H1 (cell line): ENCODE results near the gene HIPK1. TPM values are rescaled to one million over a fixed set of nuclear protein-coding genes. Genes with fewer than 3 reads are reported as not detected.

Experiments used
- CTCF ChIA-PET: fragments of 300-600 bp; sonication (Branson Sonifier 250); formaldehyde crosslinking; loops from one replicate; lab custom pipeline; 2021; ENCODE audit not compliant: partially characterized antibody; lab: Charles Lee
- POLR2A ChIA-PET: fragments of 300-600 bp; sonication (Branson Sonifier 250); formaldehyde crosslinking; loops from one replicate; lab custom pipeline; 2021; ENCODE audit warnings: inconsistent platforms; ENCODE audit not compliant: partially characterized antibody; lab: Charles Lee
- DNase-seq, 2 experiments: peaks; one replicate each; pipeline versions ENCODE4 v3.0.0 to v3.0.0-alpha.2; 2010 to 2022; ENCODE audit warnings: low spot score in 2 of 2, low read depth in 1 of 2, mixed read lengths in 1 of 2
- FAIRE-seq: peaks from 2 replicates; lab custom pipeline; 2011; peaks lifted over from hg19 to GRCh38; lab: Jason Lieb, UNC
- H2AFZ ChIP-seq: 2 replicates; pipeline ENCODE4 v1.8.1; 2012; ENCODE audit warnings: low read length, inconsistent platforms
- H2AK5ac ChIP-seq: 2 replicates; pipeline ENCODE4 v1.6.1; 2013; ENCODE audit warnings: low read depth, low read length
- H2BK120ac ChIP-seq: replicated peaks from 2 replicates; pipeline ENCODE3; 2013; ENCODE audit warnings: low read depth, low read length, inconsistent platforms
- H2BK12ac ChIP-seq: 2 replicates; pipeline ENCODE4 v1.6.1; 2013; ENCODE audit warnings: low read depth, low read length
- H2BK15ac ChIP-seq: 2 replicates; pipeline ENCODE4 v1.6.1; 2013; ENCODE audit warnings: low read length
- H2BK20ac ChIP-seq: 2 replicates; pipeline ENCODE4 v1.6.1; 2013; ENCODE audit warnings: low read length
- H2BK5ac ChIP-seq: 2 replicates; pipeline ENCODE4 v1.6.1; 2013; ENCODE audit warnings: low read depth, low read length
- H3K14ac ChIP-seq: 2 replicates; pipeline ENCODE4 v1.6.1; 2013; ENCODE audit warnings: inconsistent platforms; ENCODE audit not compliant: insufficient read length
- H3K18ac ChIP-seq: 2 replicates; pipeline ENCODE4 v1.6.1; 2013; ENCODE audit warnings: low read length; ENCODE audit errors: extremely low read depth
- H3K23ac ChIP-seq: 2 replicates; pipeline ENCODE4 v1.6.1; 2013; ENCODE audit warnings: inconsistent platforms; ENCODE audit not compliant: insufficient read length
- H3K23me2 ChIP-seq: 2 replicates; pipeline ENCODE4 v1.6.1; 2013; ENCODE audit warnings: low read depth, low read length
- H3K27ac ChIP-seq: 2 replicates; pipeline ENCODE4 v1.6.1; 2011; ENCODE audit warnings: low read depth, low read length, inconsistent platforms
- H3K27me3 ChIP-seq, 4 experiments: replicated peaks in 1 of 4; 1 replicate in 1 of 4; 2 replicates in 3 of 4; pipeline versions ENCODE4 v1.6.1 to v1.8.1; 2011 to 2013; ENCODE audit warnings: low read length in 3 of 4, mild to moderate bottlenecking in 3 of 4, inconsistent platforms in 2 of 4, mixed read lengths in 2 of 4, moderate library complexity in 1 of 4; ENCODE audit not compliant: control insufficient read depth in 3 of 4, insufficient read depth in 3 of 4; ENCODE audit errors: extremely low read depth in 1 of 4
- H3K36me3 ChIP-seq, 4 experiments: 2 replicates each; pipeline versions ENCODE4 v1.6.1 to v1.8.1; 2011 to 2013; ENCODE audit warnings: mild to moderate bottlenecking in 4 of 4, low read length in 3 of 4, moderate library complexity in 2 of 4, control low read depth in 1 of 4, inconsistent platforms in 1 of 4; ENCODE audit not compliant: insufficient read depth in 4 of 4, control insufficient read depth in 2 of 4
- H3K4ac ChIP-seq: replicated peaks from 2 replicates; pipeline ENCODE3; 2013; ENCODE audit warnings: low read length, low read depth, mixed read lengths, inconsistent platforms; ENCODE audit not compliant: insufficient read length
- H3K4me1 ChIP-seq, 4 experiments: replicated peaks in 1 of 4; 1 replicate in 1 of 4; 2 replicates in 3 of 4; pipeline versions ENCODE4 v1.6.1 to v1.8.1; 2011 to 2013; ENCODE audit warnings: low read length in 3 of 4, inconsistent platforms in 2 of 4, mixed read lengths in 1 of 4; ENCODE audit not compliant: insufficient read depth in 4 of 4, control insufficient read depth in 3 of 4
- H3K4me2 ChIP-seq, 2 experiments: 2 replicates each; pipeline versions ENCODE4 v1.6.1 to v1.8.1; 2011 to 2013; ENCODE audit warnings: low read depth in 2 of 2, low read length in 2 of 2, control low read depth in 1 of 2, inconsistent platforms in 1 of 2, mild to moderate bottlenecking in 1 of 2; ENCODE audit not compliant: insufficient read depth in 1 of 2
- H3K4me3 ChIP-seq, 4 experiments: fragments of 200-600, 300-600 bp in 1 of 4; sonication (generic), shearing (Covaris generic), sonication (Bioruptor Twin) in 1 of 4; 2 replicates each; pipeline versions ENCODE4 v1.5.1 to v1.8.1; 2011 to 2016; ENCODE audit warnings: low read length in 4 of 4, low read depth in 3 of 4, control low read depth in 2 of 4, inconsistent platforms in 2 of 4, mild to moderate bottlenecking in 2 of 4, mixed read lengths in 1 of 4, moderate library complexity in 1 of 4; ENCODE audit not compliant: insufficient read depth in 2 of 4; ENCODE audit errors: extremely low read depth in 1 of 4
- H3K56ac ChIP-seq: replicated peaks from 2 replicates; pipeline ENCODE3; 2013; ENCODE audit warnings: low read depth, mild to moderate bottlenecking, mixed read lengths, low read length, inconsistent platforms; ENCODE audit not compliant: insufficient read length
- H3K79me1 ChIP-seq: 2 replicates; pipeline ENCODE4 v1.6.1; 2013; ENCODE audit warnings: low read depth, low read length, control low read depth
- H3K79me2 ChIP-seq, 2 experiments: 2 replicates each; pipeline versions ENCODE4 v1.6.1 to v1.8.1; 2012 to 2013; ENCODE audit warnings: low read length in 2 of 2, mild to moderate bottlenecking in 2 of 2, inconsistent platforms in 1 of 2; ENCODE audit not compliant: insufficient read depth in 2 of 2, control insufficient read depth in 1 of 2
- H3K9ac ChIP-seq, 4 experiments: replicated peaks in 1 of 4; 1 replicate in 1 of 4; 2 replicates in 3 of 4; pipeline versions ENCODE4 v1.6.1 to v1.8.1; 2011 to 2013; ENCODE audit warnings: low read depth in 3 of 4, low read length in 3 of 4, control low read depth in 2 of 4, mild to moderate bottlenecking in 2 of 4, moderate library complexity in 2 of 4, inconsistent platforms in 1 of 4; ENCODE audit errors: extremely low read depth in 1 of 4
- H3K9me3 ChIP-seq, 2 experiments: 2 replicates each; pipeline versions ENCODE4 v1.6.1 to v1.8.1; 2012 to 2013; ENCODE audit warnings: mild to moderate bottlenecking in 2 of 2, moderate library complexity in 2 of 2, control low read depth in 1 of 2, inconsistent platforms in 1 of 2, low read depth in 1 of 2, low read length in 1 of 2, mixed read lengths in 1 of 2; ENCODE audit not compliant: insufficient read depth in 2 of 2
- H4K20me1 ChIP-seq, 2 experiments: replicated peaks in 1 of 2; 2 replicates each; pipeline versions ENCODE3 to v1.8.1; 2011 to 2013; ENCODE audit warnings: inconsistent platforms in 2 of 2, low read length in 2 of 2, mild to moderate bottlenecking in 1 of 2; ENCODE audit not compliant: insufficient read depth in 2 of 2, control insufficient read depth in 1 of 2
- H4K5ac ChIP-seq: 2 replicates; pipeline ENCODE4 v1.6.1; 2013; ENCODE audit warnings: low read length, low read depth, mixed read lengths, inconsistent platforms; ENCODE audit not compliant: insufficient read length
- H4K8ac ChIP-seq: 2 replicates; pipeline ENCODE4 v1.8.0; 2013; ENCODE audit warnings: mild to moderate bottlenecking, moderate library complexity, low read length, inconsistent platforms; ENCODE audit not compliant: insufficient read depth; ENCODE audit errors: extremely low read depth
- H4K91ac ChIP-seq: replicated peaks from 2 replicates; pipeline ENCODE3; 2013; ENCODE audit warnings: low read length, mixed read lengths, inconsistent platforms; ENCODE audit not compliant: insufficient read length
- BACH1 ChIP-seq: IDR thresholded peaks from 2 replicates; pipeline ENCODE4 v1.6.1; 2012; ENCODE audit warnings: low read length, improper control_type of control experiment
- BRCA1 ChIP-seq: IDR thresholded peaks from 2 replicates; pipeline ENCODE4 v1.6.1; 2012; ENCODE audit warnings: low read depth, low read length, improper control_type of control experiment
- CBX5 ChIP-seq: fragments of 300-800, 300-1000 bp; sonication (generic); IDR thresholded peaks from 2 replicates; pipeline ENCODE4 v1.7.1; 2016; ENCODE audit warnings: antibody characterized with exemption, low read length, low read depth
- CHD2 ChIP-seq: IDR thresholded peaks from 2 replicates; pipeline ENCODE4 v1.6.1; 2012; ENCODE audit warnings: low read length, improper control_type of control experiment
- CREB1 ChIP-seq: IDR thresholded peaks from 2 replicates; pipeline ENCODE4 v1.6.1; 2012; ENCODE audit warnings: inconsistent platforms
- E2F6 ChIP-seq: IDR thresholded peaks from 2 replicates; pipeline ENCODE4 v1.6.1; 2012; ENCODE audit warnings: inconsistent platforms
- FOSL1 ChIP-seq: IDR thresholded peaks from 2 replicates; pipeline ENCODE4 v1.6.1; 2011; ENCODE audit warnings: mild to moderate bottlenecking, low read depth, low read length, moderate library complexity; ENCODE audit not compliant: insufficient read depth
- HDAC6 ChIP-seq: IDR thresholded peaks from one replicate; pipeline ENCODE4 v1.7.1; 2012; ENCODE audit warnings: low read depth, mild to moderate bottlenecking, inconsistent platforms, low read length, moderate library complexity
- POU5F1 ChIP-seq: IDR thresholded peaks from 2 replicates; pipeline ENCODE4 v1.6.1; 2011; ENCODE audit warnings: low read depth, mild to moderate bottlenecking, low read length, moderate library complexity
- RFX5 ChIP-seq: IDR thresholded peaks from 2 replicates; pipeline ENCODE4 v1.6.1; 2011; ENCODE audit warnings: low read depth, low read length, improper control_type of control experiment, borderline replicate concordance
- SP1 ChIP-seq: IDR thresholded peaks from 2 replicates; pipeline ENCODE4 v1.6.1; 2011; ENCODE audit warnings: low read depth, low read length
- TAF7 ChIP-seq: optimal IDR thresholded peaks from 2 replicates; pipeline ENCODE3; 2011; ENCODE audit warnings: low read depth, mild to moderate bottlenecking, inconsistent platforms, low read length, moderate library complexity, borderline replicate concordance
- TBP ChIP-seq: IDR thresholded peaks from 2 replicates; pipeline ENCODE4 v1.6.1; 2011; ENCODE audit warnings: low read depth, low read length, improper control_type of control experiment
- TCF12 ChIP-seq: IDR thresholded peaks from 2 replicates; pipeline ENCODE4 v1.6.1; 2011; ENCODE audit warnings: low read depth, mild to moderate bottlenecking, low read length
- YY1 ChIP-seq: IDR thresholded peaks from 2 replicates; pipeline ENCODE4 v1.6.1; 2011; ENCODE audit warnings: low read depth, mild to moderate bottlenecking, low read length
- ZNF274 ChIP-seq: IDR thresholded peaks from 2 replicates; pipeline ENCODE4 v1.7.0; 2012; ENCODE audit warnings: low read length, borderline replicate concordance; ENCODE audit errors: extremely low read depth
- WGBS, 2 experiments: shearing (Covaris generic) in 1 of 2; methylation state at CpG; one replicate each; pipeline versions ENCODE4 v1.1.6 to v1.1.7; 2013 to 2015; ENCODE audit warnings: low lambda C conversion rate in 2 of 2, mixed read lengths in 2 of 2, inconsistent platforms in 1 of 2, low coverage in 1 of 2, missing lambda C conversion rate in 1 of 2; ENCODE audit not compliant: insufficient replicate concordance in 2 of 2, insufficient coverage in 1 of 2, insufficient read length in 1 of 2; ENCODE audit errors: extremely low coverage in 1 of 2, missing lambda C conversion rate in 1 of 2; 5-methylcytosine and 5-hydroxymethylcytosine counted together
- polyA plus RNA-seq, 7 experiments: library from polyadenylated mRNA; depleted of rRNA in 3 of 7; stranded (reverse) in 5 of 7; unstranded in 2 of 7; fragments of >200 nt in 5 of 7; fragments of 200-250 nt in 2 of 7; gene quantifications; 1 replicate in 5 of 7; 2 replicates in 1 of 7; 4 replicates in 1 of 7; pipeline versions ENCODE4 v1.2.1 to v1.2.3, GENCODE V29; 2011 to 2013; ENCODE audit warnings: missing spikeins in 2 of 7, mixed read lengths in 2 of 7
- total RNA-seq: library from RNA; stranded (reverse); fragmentation: NEBNext Ultra II Directional; extraction: Animal tissue kit (Norgen Biotek cat#: 25700); gene quantifications from 2 replicates; pipeline ENCODE4 v1.2.1, GENCODE V29; 2021

The HIPK1 gene
- total and polyA plus RNA-seq, 2 of the 8 experiments (the other 6 are each of a cell fraction or from before 2014, with no cell fraction given): 46.2 to 64.3 TPM

- Histone ChIP-seq H2AK5ac (no peak overlapping the region), H3K14ac (no peak overlapping the region), H3K9me3 (no peaks in the 10 kb centered on the region), H3K79me2 (no peaks in the 10 kb centered on the region), H4K8ac (no peak overlapping the region), H3K56ac (no peak overlapping the region), H2BK120ac (no peak overlapping the region), H2BK20ac (no peak overlapping the region), H3K4me1 (no peaks in the 10 kb centered on the region), H2BK12ac (no peak overlapping the region), H3K79me1 (no peaks in the 10 kb centered on the region), H2AFZ (no peak overlapping the region), H3K18ac (no peak overlapping the region), H3K36me3 (peaks cover 0 to 14% (median 6%) of the 10 kb centered on the region in 4 experiments; a peak in 4 of 8 replicates), H3K4ac (no peak overlapping the region), H3K4me3 (no peak overlapping the region), H4K5ac (no peak overlapping the region), H3K4me2 (no peak overlapping the region), H3K9ac (no peak overlapping the region), H3K23me2 (no peaks in the 10 kb centered on the region), H4K20me1 (no peaks in the 10 kb centered on the region), H4K91ac (no peak overlapping the region), H2BK15ac (no peak overlapping the region), H3K27me3 (no peaks in the 10 kb centered on the region), H3K27ac (no peak overlapping the region), H2BK5ac (no peak overlapping the region), H3K23ac (no peak overlapping the region)
- FAIRE-seq (no peak), DNase-seq (no peak)
- ChIA-PET CTCF (interaction anchor here (1.0 kb wide), 1 partner anchor 11 kb away, joined by 3 read pairs; no protein-coding TSS in a partner anchor), POLR2A (interaction anchor here (1.8 kb wide), 1 partner anchor 9 kb away, joined by 4 read pairs; the partner anchor contains the start of gene AP4B1)
- 90% methylated on average over 6 of the region's 6 CpGs; no CpG with 5 or more reads in 1 of the 2 experiments for WGBS, 2 experiments
- TF ChIP-seq YY1 (no peak), FOSL1 (no peak), CBX5 (no peak), TAF7 (no peak), POU5F1 (no peak), BRCA1 (no peak), RFX5 (no peak), TBP (no peak), E2F6 (no peak), HDAC6 (no peak), CREB1 (no peak), SP1 (no peak), CHD2 (no peak), BACH1 (no peak), ZNF274 (no peak), TCF12 (no peak)
These were observed 34.0 kb upstream of the HIPK1 start for GRCh38 chr1:113895098-113895497.
